ENCODE measurements around the gene ARPC4.

GRCh38 chr3:9743548-9743947 is 49.3 kb upstream of the ARPC4 start:
- no peak for TF ChIP-seq RAD51 (IDR thresholded peaks at IDR 0.05; ENCODE audit: borderline replicate concordance)
- no peak for TF ChIP-seq FOXP1 (IDR thresholded peaks at IDR 0.05)
- TF ChIP-seq FOXP1 (CRISPR knock-in tag; IDR thresholded peaks at IDR 0.05) = no peak
- TF ChIP-seq PCBP2 (optimal IDR thresholded peaks at IDR 0.05; ENCODE audit: low read depth, low read length, poor library complexity, severe bottlenecking) = no peak
- no peak for TF ChIP-seq MAFK (conservative IDR thresholded peaks at IDR 0.05 in 1 of 2, IDR thresholded peaks at IDR 0.05 in 1 of 2; ENCODE audit: low read length in 2 of 2)
- no peak for TF ChIP-seq ZKSCAN1 (IDR thresholded peaks at IDR 0.05; ENCODE audit: low read length)
- TF ChIP-seq MATR3 (CRISPR knock-in tag; IDR thresholded peaks at IDR 0.05) = no peak
- no peak for TF ChIP-seq SMC3 (IDR thresholded peaks at IDR 0.05; ENCODE audit: low read length)
- TF ChIP-seq EP300 (IDR thresholded peaks at IDR 0.05; ENCODE audit: low read depth in 2 of 2, low read length in 2 of 2) = no peak
- TF ChIP-seq EP300 (CRISPR knock-in tag; IDR thresholded peaks at IDR 0.05; ENCODE audit: borderline replicate concordance) = no peak
- no peak for TF ChIP-seq PHF8 (CRISPR knock-in tag; IDR thresholded peaks at IDR 0.05)
- TF ChIP-seq FOXJ3 (CRISPR knock-in tag; IDR thresholded peaks at IDR 0.05; ENCODE audit: borderline replicate concordance) = no peak
- TF ChIP-seq HMGXB4 (CRISPR knock-in tag; IDR thresholded peaks at IDR 0.05; ENCODE audit: borderline replicate concordance in 1 of 2, low read depth in 1 of 2) = no peak
- TF ChIP-seq ZBTB34 (CRISPR knock-in tag; IDR thresholded peaks at IDR 0.05) = no peak
- TF ChIP-seq THAP8 (CRISPR knock-in tag; IDR thresholded peaks at IDR 0.05; ENCODE audit: borderline replicate concordance) = no peak

Measured in HepG2 (cell line).